ENCODE measurements around the gene NDRG4.

Gene NDRG4

DNA sequence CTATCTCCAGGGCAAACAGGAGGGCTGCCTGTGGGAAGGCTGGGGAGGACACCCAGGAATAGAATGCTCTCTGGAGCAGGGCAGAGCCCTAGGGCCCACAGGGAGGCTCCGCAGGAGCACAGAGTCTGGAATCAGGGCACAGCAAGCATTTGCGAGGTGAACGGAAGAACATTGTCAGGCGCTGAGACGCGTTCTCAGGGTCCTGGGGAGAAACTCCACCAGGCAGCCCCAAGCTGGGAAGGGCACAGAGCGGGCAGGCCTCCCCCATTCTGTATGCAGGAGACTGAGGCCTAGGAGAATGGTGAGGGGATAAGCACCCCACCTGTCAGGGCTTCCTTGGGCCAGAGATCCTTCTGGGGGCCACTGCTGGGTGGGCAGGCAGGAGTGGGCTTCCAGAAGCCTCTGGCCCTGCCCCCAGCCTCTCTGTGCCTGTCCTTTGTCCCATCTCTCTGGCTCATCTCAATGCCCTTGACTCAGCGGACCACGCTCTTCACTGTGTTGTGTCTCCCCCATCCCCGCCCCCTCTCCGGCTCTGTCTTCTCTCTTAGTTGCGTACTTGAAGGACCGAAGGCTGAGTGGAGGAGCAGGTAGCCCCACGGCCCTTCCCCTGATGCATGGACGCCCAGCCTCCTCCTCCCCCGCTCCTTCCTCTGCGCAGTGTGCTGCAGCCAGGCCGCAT lies 10.3 kb downstream of the NDRG4 start:
- no peak for DNase-seq

DNA sequence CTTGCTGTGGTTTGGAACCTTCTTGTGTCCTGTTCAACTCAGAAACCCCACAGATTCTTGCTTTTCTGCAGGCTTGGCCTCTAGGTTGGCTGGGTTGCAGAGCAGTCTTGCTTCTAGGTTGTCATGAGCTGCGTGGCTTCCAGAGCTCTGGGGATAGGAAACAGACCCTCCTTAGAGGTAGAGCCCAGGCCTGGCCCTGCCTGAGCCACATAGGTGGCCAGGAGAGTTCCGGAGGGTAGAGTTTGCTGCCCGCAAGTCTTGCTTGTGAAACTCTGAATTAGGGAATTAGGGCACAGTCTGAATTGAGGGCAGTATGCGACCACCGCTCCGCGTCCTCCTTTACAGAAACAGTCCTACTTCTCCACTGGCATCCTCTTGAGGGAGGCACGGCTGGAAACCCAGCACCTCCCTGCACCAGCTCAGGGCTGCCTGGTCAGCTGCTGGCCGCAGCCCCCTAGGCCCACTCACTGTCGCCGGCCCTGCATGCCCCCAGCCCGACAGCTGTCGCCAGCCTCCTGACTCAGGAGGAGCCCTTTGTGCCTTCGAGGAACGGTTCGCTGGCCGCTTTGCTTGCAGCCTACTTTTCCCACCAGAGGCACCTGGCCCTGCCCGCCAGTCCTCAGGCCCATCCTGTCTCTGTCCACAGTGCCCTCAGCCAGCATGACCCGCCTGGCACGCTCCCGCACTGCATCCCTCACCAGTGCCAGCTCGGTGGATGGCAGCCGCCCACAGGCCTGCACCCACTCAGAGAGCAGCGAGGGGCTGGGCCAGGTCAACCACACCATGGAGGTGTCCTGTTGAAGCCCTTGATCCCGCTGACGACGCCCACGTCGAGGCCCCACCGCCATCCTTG lies 11.1 kb downstream of the NDRG4 start:
- no peak for DNase-seq

DNA sequence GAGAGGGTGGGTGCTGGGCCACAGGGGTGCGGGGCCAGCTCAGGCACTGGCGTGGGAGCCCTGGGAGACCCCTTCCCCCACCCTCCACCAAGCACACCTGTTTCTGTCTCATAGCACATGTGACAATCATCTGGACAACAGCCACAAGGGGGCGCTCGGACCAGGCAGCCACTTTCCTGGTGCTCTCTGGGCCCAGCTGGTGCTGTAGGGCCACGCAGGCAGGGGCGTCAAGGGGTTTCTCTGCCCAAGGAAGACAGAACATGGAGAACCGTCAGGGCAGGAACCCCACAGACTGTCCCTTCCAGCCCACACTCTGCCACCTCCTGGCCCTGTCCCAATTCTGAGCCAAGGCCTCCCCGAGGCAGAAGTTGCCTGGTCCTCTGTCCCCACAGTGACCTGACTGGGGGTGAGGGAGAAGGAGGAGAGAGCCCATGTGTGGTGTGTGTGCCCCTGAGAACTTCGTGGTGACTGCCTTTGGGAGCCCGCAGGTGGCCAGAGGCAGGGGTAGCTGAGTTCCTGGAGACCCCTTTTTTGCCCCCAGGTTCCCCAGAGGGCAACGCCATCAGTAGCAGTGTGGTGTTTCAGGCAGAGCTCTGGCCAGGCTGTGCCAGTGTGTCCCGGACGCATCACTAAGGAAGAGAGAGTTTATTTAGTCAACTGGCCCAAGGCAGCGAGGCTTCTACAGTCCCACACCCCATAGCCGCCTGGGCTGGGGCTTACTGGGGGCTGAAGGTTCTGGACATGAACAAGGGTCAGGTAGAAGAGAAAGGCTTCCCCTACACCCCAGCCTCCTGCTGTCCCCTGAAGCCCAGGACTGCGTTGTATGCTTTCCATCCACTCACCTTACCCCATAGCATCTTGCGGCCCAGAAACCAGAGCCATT lies 12.2 kb downstream of the NDRG4 start:
- DNase-seq, result peak; percentile 18

DNA sequence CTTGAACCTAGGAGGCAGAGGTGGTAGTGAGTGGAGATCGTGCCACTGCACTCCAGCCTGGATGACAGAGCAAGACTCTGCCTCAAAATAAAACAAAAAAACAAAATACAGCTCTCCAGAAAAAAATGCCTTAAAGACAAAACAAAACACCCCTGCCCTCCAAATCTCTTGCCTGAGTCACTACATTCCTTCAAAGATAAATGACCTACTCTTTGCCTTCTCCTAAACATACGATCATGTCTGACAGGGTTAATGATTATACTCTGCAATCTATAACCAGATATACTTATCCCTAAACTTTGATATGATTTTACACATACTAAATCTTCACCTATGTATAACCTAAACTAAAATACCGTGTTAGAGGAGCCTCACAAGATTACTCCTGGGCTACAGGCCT lies 13.9 kb downstream of the NDRG4 start:
- no peak for DNase-seq

DNA sequence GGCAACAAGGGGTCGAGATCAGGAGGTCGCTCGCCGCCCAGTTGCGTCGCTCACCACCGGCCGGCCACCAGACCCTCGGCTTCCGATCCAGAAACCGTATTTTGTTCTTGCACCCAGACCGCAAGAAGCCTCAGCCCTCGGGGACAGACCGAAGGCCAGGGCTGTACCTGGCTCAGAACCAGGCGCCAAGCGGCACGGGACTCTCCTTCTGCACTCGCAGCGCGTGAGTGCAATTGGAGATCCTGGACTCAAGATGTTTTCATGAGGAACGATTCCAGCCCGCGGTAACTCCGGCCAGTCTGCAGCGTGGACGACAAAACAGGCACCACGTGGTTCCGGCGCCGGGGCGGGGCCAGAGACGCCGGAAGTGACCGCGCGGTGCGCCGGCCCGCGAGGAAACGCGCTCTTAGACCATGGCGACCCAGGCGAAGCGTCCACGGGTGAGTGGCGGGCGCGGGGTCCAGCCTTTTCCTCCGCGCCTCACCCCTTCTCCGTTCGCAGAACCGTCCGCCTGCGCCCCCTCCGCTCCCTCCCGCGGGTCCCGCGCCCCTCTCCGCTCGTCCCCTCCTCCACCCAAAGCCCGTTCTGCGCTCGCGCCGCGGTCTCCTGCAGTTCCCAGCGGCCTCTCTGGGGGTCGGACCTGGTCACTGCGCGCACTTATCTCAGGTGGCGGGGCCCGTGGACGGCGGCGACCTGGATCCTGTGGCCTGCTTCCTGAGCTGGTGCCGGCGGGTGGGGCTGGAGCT lies 15.4 kb downstream of the NDRG4 start, which contains the start of gene SETD6:
Gene SETD6, plus strand, starts transcription at position 393 of the 746 bp plus-strand sequence. Its CDS starts 21 bp downstream, at position 414.
- DNase-seq, result peak; percentile 72

DNA sequence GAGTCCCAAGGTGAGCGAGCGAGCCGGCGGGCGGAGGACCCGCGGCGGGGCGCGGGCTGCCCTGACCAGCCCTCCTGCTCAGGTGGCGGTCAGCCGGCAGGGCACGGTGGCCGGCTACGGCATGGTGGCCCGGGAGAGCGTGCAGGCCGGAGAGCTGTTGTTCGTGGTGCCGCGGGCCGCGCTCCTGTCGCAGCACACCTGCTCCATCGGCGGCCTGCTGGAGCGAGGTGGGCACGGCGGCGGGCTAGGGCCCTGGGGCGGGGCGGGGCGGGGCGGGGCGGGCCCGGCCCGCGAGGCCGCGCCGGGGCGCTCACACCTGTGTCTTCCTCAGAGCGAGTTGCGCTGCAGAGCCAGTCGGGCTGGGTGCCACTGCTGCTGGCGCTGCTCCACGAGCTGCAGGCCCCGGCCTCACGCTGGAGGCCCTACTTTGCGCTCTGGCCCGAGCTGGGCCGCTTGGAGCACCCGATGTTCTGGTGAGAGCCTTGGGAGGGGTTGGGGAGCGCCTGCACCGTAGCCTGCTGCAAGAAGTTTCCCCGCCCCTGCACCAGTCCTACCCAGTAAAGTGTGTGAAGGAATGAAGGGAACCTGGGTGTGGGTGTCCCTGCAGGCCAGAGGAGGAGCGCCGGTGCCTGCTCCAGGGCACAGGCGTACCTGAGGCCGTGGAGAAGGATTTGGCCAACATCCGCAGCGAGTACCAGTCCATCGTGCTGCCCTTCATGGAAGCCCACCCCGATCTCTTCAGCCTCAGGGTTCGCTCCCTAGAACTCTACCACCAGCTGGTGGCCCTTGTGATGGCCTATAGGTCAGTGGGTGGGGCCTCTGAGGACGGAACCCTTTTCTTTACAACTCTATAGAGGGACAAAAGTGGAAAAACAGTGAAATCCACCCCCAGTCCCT lies 16.2 kb downstream of the NDRG4 start:
- no peak for DNase-seq

DNA sequence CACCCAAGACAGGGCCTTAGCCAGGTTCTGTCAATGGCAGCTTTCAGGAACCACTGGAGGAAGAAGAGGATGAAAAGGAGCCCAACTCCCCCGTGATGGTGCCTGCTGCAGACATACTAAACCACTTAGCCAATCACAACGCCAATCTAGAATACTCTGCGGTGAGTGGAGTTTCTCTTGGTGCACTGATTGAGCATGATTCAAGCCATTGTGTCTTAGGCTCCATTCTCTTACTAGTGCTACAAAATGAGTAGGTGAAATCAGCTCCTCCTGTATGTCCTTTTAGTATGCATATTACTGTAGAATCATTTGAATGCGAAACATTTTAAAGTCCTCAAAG lies 16.8 kb downstream of the NDRG4 start:
- no peak for DNase-seq

DNA sequence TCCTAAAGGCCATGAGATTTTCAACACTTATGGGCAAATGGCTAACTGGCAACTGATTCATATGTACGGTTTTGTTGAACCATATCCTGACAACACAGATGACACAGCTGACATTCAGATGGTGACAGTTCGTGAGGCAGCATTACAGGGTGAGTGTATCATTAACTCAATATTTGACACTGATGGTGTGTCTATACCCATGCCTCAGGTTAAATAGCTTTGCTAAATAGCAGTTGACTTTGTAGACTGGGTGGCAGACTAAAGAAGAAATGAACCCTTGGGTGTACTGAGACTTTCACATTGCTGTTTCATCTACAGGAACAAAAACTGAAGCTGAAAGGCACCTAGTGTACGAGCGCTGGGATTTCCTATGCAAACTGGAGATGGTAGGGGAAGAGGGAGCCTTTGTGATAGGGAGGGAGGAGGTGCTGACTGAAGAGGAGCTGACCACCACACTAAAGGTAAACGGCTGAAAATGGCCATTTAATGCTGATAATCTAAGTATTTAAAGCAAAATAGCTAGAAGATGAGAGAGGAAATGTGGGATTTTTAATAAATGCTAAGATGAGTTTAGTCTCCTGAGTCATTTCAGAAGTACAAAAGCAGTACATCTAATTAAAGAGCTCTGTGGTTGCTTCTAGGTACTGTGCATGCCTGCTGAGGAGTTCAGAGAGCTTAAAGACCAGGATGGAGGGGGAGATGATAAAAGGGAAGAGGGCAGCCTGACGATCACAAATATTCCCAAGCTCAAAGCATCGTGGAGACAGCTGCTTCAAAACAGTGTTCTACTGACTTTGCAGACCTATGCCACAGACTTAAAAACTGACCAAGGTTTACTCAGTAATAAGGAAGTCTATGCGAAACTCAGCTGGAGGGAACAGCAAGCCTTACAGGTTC lies 18.4 kb downstream of the NDRG4 start:
- DNase-seq, result no peak

DNA sequence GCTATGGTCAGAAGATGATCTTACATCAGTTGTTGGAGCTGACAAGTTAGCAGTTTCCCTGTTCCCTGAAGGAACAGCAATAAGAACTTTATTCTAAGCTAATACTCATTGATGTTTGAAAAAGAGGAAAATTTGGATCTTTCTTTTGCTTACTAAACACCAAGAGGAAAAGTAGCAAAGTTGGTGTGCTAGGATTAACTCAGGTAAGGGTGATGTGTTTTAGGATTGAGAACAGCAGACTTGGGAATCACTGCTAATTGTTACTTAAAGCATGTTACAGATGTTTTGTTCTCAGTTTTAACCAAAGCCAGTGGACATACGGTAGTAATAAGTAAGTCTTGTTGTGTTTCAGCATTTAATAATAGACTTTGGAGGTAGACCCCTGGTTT lies 19.0 kb downstream of the NDRG4 start:
- no peak for DNase-seq

DNA sequence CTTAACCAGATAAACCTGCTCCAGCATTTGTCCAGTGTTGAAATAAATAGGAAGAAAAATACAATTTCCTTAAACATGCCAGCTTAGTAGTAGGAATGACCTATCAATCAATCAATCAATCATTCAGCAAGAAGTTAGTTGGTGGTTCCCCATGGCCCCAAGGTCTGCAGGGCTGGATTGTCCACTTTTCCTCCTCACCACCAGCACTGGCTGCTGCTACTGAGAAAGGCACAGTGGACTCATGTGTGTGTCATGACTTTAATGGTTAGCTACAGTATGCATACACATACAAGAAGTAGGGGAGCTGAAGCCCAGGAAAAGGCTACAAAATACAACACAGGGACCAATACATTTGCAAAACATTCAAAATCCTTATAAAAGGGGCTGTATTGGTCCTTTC lies 19.8 kb downstream of the NDRG4 start:
- no peak for DNase-seq

DNA sequence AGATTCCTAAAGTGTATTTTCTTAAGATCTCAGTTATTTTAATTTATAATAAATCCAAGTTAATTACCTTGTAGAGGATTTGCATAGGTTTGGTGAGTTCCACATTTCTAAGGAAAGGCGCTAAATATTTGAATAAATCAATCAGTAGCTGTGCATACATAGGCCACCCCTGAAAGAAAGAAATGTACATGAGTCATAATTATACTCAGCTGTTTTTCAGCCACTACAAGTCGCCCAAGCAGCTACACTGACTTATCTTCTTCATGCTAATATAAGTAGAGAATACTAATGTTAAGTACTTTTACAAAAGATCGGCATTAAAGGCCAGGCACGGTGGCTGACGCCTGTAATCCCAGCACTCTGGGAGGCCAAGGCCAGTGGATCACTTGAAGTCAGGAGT lies 30.2 kb downstream of the NDRG4 start:
- DNase-seq, result no peak

DNA sequence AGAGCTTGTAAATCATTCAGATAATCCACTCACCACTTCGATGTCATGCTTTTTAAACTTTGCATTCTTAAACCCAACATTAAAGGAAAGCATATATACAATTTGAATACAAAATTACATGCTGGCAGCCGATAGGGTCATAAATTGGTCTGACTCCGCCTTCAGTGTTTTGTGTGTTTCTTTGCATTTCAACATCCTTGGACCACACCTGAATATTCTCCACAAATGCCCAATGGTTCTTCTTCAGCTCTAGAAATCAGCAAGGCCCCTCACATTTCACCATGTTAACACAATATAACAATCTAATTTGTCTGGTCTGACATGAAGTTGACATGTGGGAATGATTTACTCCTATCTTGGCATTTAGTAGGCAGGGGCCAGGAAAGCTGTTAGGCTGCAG lies 32.5 kb downstream of the NDRG4 start:
- DNase-seq, result no peak

DNA sequence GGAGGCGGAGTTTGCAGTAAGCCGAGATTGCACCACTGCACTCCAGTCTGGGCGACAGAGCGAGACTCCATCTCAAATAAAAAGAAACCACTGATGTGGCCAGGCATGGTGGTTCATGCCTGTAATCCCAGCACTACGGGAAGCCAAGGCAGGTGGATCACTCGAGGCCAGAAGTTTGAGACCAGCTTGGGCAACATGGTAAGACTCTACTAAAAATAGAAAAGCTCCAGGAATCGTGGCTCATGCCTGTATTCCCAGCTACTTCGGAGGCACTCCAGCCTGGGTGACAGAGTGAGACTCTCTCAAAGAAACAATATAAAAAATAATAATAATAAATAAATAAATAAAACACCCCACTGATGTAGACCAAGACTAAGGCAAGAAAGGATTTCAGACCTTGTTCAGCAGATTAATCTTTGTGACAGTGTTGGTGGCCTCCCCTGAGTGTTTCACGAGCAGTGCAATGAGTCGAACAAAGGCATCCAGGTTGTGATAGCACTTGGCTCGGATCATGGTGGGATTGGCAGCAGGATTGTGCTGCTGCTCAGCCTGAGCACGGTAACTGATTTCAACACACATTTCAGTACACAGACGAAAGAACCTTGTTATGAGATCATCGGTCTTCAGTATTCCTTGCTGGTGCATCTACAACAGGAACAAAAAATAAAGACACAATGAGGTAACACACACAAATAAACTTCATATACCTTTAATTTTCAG lies 34.0 kb downstream of the NDRG4 start:
- no peak for DNase-seq

DNA sequence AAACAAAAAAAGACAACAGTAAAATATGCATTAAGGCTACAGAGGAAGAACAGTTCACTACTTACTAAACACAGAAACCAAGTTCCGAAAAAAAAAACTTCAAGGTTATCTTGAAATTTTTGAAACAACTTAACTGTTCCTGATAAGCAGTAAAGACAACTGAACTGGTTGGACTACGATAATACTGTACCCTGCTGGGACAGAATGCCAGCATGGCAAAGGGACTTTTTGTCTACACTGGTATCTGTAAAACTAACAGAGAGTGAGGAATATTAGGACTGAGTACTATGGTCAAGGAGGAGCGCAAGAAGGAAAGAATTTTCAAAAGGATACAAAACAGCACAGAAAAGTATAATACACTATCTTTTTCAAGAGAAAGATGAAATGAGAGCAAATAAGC lies 35.2 kb downstream of the NDRG4 start:
- no peak for DNase-seq

DNA sequence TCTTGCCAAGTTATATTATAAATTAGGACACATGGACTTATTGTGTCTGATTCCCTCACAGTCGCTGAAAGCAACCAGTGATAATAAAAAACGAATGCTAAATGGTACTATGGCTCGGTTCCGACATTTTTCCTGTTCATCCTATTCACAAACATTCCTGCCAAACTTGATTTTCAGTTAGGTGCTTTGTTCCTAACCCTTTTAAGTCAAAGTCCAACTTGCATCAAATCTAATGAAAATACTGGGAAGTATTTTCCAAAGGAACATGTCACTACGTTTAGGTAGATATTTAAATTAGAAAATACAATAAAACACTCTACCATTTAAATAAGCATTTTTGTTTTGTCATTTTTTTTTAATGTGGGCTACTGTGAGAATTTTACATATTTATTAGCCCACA lies 36.3 kb downstream of the NDRG4 start:
- DNase-seq, result no peak

DNA sequence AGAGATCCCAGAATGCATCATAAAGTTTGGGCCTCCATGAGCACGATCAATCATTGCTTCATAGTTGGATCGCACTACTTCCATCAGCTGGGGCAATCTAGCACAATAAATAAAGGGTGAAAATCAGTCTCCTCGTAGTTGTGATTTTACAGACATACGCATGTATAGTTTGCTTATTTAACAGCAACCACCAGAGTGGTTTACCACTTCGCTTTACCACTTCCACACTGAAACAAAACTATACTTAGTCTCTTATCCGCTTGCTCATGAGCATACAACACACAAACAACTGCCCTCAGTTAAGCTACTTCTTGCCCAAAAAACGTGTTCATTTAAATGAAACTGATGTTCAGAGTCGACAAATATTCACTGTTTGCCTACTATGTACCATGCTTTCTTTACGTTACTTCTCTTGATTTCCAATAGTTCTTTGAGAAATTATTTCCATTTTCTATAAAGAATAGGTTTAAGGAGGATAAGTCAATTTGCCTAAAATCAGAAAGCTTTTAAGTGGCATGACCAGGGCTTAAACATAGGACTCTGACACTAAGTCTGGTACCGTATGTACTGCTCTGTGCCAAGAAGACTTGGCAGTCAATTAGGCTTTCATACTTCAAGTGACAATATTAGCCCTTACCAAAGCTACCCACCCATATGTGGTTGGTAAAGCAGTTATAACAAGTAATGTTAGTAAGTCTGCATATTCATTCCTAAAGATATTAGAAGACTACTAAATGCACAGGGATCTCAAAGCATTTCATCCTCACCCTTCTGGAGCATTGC lies 37.4 kb downstream of the NDRG4 start:
- DNase-seq, result no peak

DNA sequence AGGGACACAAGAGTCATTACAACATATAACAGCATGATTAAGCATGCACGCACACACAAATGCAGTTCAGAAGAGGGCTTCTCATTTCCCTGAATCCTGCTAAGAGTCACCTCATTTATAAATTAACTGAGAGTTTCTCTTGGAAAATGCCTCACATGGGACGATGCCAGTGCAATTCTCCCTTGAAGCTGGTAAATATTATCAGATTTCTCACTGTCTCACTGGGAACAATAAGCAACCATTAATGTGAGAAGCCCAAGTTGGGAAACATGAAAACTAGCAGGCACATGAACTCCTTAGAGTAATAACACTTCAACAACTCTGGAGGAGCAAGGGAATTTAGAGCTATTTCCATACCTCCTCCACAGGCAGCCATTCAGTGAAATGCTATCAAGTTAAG lies 41.8 kb downstream of the NDRG4 start:
- no peak for DNase-seq

DNA sequence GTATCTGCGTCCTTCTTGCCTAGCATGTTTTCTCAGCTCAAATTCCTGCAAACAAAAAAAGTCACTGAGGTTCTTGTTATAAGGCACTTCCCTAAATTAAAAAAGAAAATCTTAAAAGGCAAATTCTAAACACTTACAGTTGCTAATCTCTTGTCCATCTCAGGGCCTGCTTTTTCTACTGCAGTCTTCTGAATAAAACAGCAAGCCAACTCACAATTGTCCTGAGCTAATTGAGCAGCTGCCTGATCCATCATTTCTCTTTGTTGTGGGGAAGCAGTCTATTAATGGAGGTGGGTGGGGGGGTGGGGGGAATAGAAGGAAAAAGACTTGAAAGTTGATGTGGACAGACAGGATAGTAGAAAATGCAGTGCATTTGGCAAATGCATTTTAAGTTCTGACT lies 42.3 kb downstream of the NDRG4 start:
- DNase-seq, result no peak

DNA sequence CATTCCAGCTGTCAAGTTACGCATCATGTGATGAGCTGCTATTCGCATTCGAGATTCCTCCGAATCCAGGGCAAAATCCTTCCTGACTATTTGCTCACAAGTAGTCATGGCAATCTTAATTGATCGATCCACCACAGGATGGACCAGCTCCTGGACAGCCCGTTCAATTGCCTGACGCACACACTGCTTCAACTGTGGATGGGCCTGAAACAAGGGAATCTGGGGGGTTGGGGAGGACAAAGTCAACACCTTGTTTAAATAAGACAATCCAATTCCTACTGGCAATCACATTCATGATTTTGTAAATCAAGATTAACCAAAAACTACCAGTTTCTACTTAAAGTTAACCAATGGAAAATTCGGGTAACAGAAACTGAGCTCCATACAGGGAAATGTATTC lies 43.7 kb downstream of the NDRG4 start:
- DNase-seq, result no peak

Measured in NCI-H2029 (cell line).